Mesenchymal stem cell (in vitro differentiated cells and primary cell): ENCODE measurements around the gene DNAJC5.

Experiments used
- DNase-seq: peaks from one replicate; pipeline ENCODE4 v3.0.0-alpha.2; 2013
- H2AFZ ChIP-seq: one replicate; pipeline ENCODE4 v1.6.1; 2013; ENCODE audit warnings: low read depth, mild to moderate bottlenecking, control low read depth, inconsistent platforms, low read length, moderate library complexity
- H2AK5ac ChIP-seq: 2 replicates; pipeline ENCODE4 v1.6.1; 2013; ENCODE audit warnings: low read length, moderate library complexity, mild to moderate bottlenecking, inconsistent platforms; ENCODE audit not compliant: severe bottlenecking
- H2BK120ac ChIP-seq: one replicate; pipeline ENCODE4 v1.6.1; 2013; ENCODE audit warnings: low read depth, mild to moderate bottlenecking, inconsistent platforms, low read length, moderate library complexity
- H2BK12ac ChIP-seq, 2 experiments: one replicate each; pipeline ENCODE4 v1.6.1; 2013; ENCODE audit warnings: inconsistent platforms in 2 of 2, low read length in 2 of 2, mild to moderate bottlenecking in 2 of 2, moderate library complexity in 2 of 2, control low read depth in 1 of 2
- H2BK15ac ChIP-seq: one replicate; pipeline ENCODE4 v1.6.1; 2013; ENCODE audit warnings: mild to moderate bottlenecking, low read depth, inconsistent platforms; ENCODE audit not compliant: poor library complexity, severe bottlenecking
- H2BK5ac ChIP-seq: 2 replicates; pipeline ENCODE4 v1.6.1; 2013; ENCODE audit warnings: low read depth, mild to moderate bottlenecking, low read length, control low read depth, inconsistent platforms; ENCODE audit not compliant: poor library complexity, severe bottlenecking
- H3K14ac ChIP-seq, 2 experiments: one replicate each; pipeline ENCODE4 v1.6.1; 2013; ENCODE audit warnings: inconsistent platforms in 2 of 2, low read length in 2 of 2, control low read depth in 1 of 2, mild to moderate bottlenecking in 1 of 2, moderate library complexity in 1 of 2
- H3K18ac ChIP-seq, 2 experiments: one replicate each; pipeline ENCODE4 v1.6.1; 2013; ENCODE audit warnings: inconsistent platforms in 2 of 2, low read length in 2 of 2, control low read depth in 1 of 2, low read depth in 1 of 2, mild to moderate bottlenecking in 1 of 2
- H3K23ac ChIP-seq, 2 experiments: one replicate each; pipeline ENCODE4 v1.6.1; 2013; ENCODE audit warnings: inconsistent platforms in 2 of 2, low read length in 2 of 2, mild to moderate bottlenecking in 2 of 2, moderate library complexity in 2 of 2, control low read depth in 1 of 2
- H3K27ac ChIP-seq: 2 replicates; pipeline ENCODE4 v1.5.1; 2013; ENCODE audit warnings: mild to moderate bottlenecking, moderate library complexity, low read length, control low read depth, inconsistent platforms; ENCODE audit not compliant: poor library complexity, severe bottlenecking
- H3K27me3 ChIP-seq, 2 experiments: 2 replicates each; pipeline versions ENCODE4 v1.6.1 to v1.7.0; 2013; ENCODE audit warnings: low read length in 2 of 2, mild to moderate bottlenecking in 2 of 2, moderate library complexity in 2 of 2, control low read depth in 1 of 2, inconsistent platforms in 1 of 2; ENCODE audit not compliant: control insufficient read depth in 1 of 2, insufficient read depth in 1 of 2
- H3K36me3 ChIP-seq, 2 experiments: 2 replicates each; pipeline versions ENCODE4 v1.6.1 to v1.7.0; 2013; ENCODE audit warnings: low read length in 2 of 2, control low read depth in 1 of 2, inconsistent platforms in 1 of 2, low read depth in 1 of 2, mild to moderate bottlenecking in 1 of 2; ENCODE audit not compliant: insufficient read depth in 2 of 2, control insufficient read depth in 1 of 2
- H3K4ac ChIP-seq, 2 experiments: one replicate each; pipeline ENCODE4 v1.6.1; 2013; ENCODE audit warnings: inconsistent platforms in 2 of 2, low read length in 2 of 2, mild to moderate bottlenecking in 2 of 2, moderate library complexity in 2 of 2, control low read depth in 1 of 2, low read depth in 1 of 2
- H3K4me1 ChIP-seq: 2 replicates; pipeline ENCODE4 v1.6.1; 2013; ENCODE audit warnings: low read depth, low read length, control low read depth; ENCODE audit not compliant: control insufficient read depth, insufficient read depth
- H3K4me2 ChIP-seq: 2 replicates; pipeline ENCODE4 v1.6.1; 2013; ENCODE audit warnings: low read length, mild to moderate bottlenecking, inconsistent platforms; ENCODE audit not compliant: poor library complexity, severe bottlenecking
- H3K4me3 ChIP-seq, 2 experiments: 2 replicates each; pipeline versions ENCODE4 v1.5.1 to v1.7.0; 2013; ENCODE audit warnings: low read length in 2 of 2, mild to moderate bottlenecking in 2 of 2, control low read depth in 1 of 2, low read depth in 1 of 2; ENCODE audit not compliant: insufficient read depth in 1 of 2
- H3K79me1 ChIP-seq: replicated peaks from 2 replicates; pipeline ENCODE4 v1.6.1; 2013; ENCODE audit warnings: mild to moderate bottlenecking, control low read depth, low read length, inconsistent platforms; ENCODE audit not compliant: poor library complexity, severe bottlenecking
- H3K9ac ChIP-seq: 2 replicates; pipeline ENCODE4 v1.7.0; 2013; ENCODE audit warnings: mild to moderate bottlenecking, low read length, moderate library complexity
- H3K9me3 ChIP-seq: 2 replicates; pipeline ENCODE4 v1.7.0; 2013; ENCODE audit warnings: mild to moderate bottlenecking, low read length; ENCODE audit not compliant: control insufficient read depth
- H4K8ac ChIP-seq: one replicate; pipeline ENCODE4 v1.6.1; 2013; ENCODE audit warnings: inconsistent platforms, mild to moderate bottlenecking, low read length, moderate library complexity
- H4K91ac ChIP-seq: one replicate; pipeline ENCODE4 v1.6.1; 2013; ENCODE audit warnings: mild to moderate bottlenecking, low read length, inconsistent platforms
- WGBS: methylation state at CpG from one replicate; pipeline ENCODE4 v1.1.7; 2013; ENCODE audit warnings: mixed read lengths; 5-methylcytosine and 5-hydroxymethylcytosine counted together

Gene DNAJC5

GRCh38 chr20:63979229-63979556, 84.3 kb downstream of the DNAJC5 start:
- Histone ChIP-seq H3K4me3 (peak overlapping the region; percentile 63 to 73), H3K9ac (no peak overlapping the region), H3K4me2 (peak overlapping the region; percentile 95), H2BK12ac (no peak overlapping the region), H3K18ac (peak overlapping the region; percentile 57 to 69), H2AK5ac (no peak overlapping the region), H2BK5ac (no peak overlapping the region), H3K23ac (peak overlapping the region in 1 of 2 experiments; percentile 77), H2AFZ (no peak overlapping the region), H3K36me3 (peaks cover 13 to 20% of the 10 kb centered on the region in 2 experiments), H4K8ac (peak overlapping the region; percentile 58), H3K27me3 (no peaks in the 10 kb centered on the region), H2BK15ac (peak overlapping the region; percentile 85), H3K27ac (no peak overlapping the region), H3K4me1 (peaks cover 54% of the 10 kb centered on the region), H3K79me1 (peaks cover 12% of the 10 kb centered on the region), H3K9me3 (no peaks in the 10 kb centered on the region), H3K14ac (peak overlapping the region in 1 of 2 experiments; percentile 2), H3K4ac (peak overlapping the region; percentile 28 to 57), H2BK120ac (peak overlapping the region; percentile 29), H4K91ac (peak overlapping the region; percentile 41)
- no peak for DNase-seq
- WGBS: 0% methylated on average over 30 of the region's 47 CpGs

GRCh38 chr20:63979557-63980316, 84.8 kb downstream of the DNAJC5 start, which contains the start of gene SAMD10:
TSS of gene SAMD10 (minus strand) at chr20:63979642. CDS start at chr20:63979467, 175 bp downstream.
- H3K27me3 ChIP-seq: no peaks in the 10 kb centered on the region
- WGBS: 10% methylated on average over 35 of the region's 52 CpGs
- peak within 1 kb of the TSS; percentile 78 for H2AFZ ChIP-seq
- H3K79me1 ChIP-seq: peaks cover 17% of the 10 kb centered on the region
- H3K36me3 ChIP-seq: peaks cover 18 to 23% of the 10 kb centered on the region in 2 experiments
- peak within 1 kb of the TSS; percentile 96 for H4K8ac ChIP-seq
- no peak within 1 kb of the TSS for H2AK5ac ChIP-seq
- H3K9ac ChIP-seq: peak within 1 kb of the TSS; percentile 92
- H3K4me3 ChIP-seq: peak within 1 kb of the TSS; percentile 63 to 98
- H3K4me1 ChIP-seq: peaks cover 54% of the 10 kb centered on the region
- H2BK15ac ChIP-seq: peak within 1 kb of the TSS; percentile 85
- no peaks in the 10 kb centered on the region for H3K9me3 ChIP-seq
- H2BK5ac ChIP-seq: no peak within 1 kb of the TSS
- H3K14ac ChIP-seq: peak within 1 kb of the TSS; percentile 2 to 31
- peak within 1 kb of the TSS; percentile 96 for H4K91ac ChIP-seq
- DNase-seq: peak; percentile 70
- peak within 1 kb of the TSS; percentile 36 for H3K27ac ChIP-seq
- peak within 1 kb of the TSS in 1 of 2 experiments; percentile 77 for H3K23ac ChIP-seq
- peak within 1 kb of the TSS; percentile 62 for H2BK120ac ChIP-seq
- peak within 1 kb of the TSS; percentile 28 to 86 for H3K4ac ChIP-seq
- H2BK12ac ChIP-seq: peak within 1 kb of the TSS in 1 of 2 experiments; percentile 94
- peak within 1 kb of the TSS; percentile 95 for H3K4me2 ChIP-seq
- peak within 1 kb of the TSS; percentile 57 to 71 for H3K18ac ChIP-seq

- Histone ChIP-seq H3K14ac (peak overlapping the region in 1 of 2 experiments; percentile 76), H4K91ac (peak overlapping the region; percentile 96), H2AK5ac (no peak overlapping the region), H3K36me3 (peaks cover 23 to 24% of the 10 kb centered on the region in 2 experiments), H3K79me1 (peaks cover 19% of the 10 kb centered on the region), H3K4ac (peak overlapping the region; percentile 21 to 86), H3K27ac (peak overlapping the region; percentile 36), H3K27me3 (no peaks in the 10 kb centered on the region), H3K4me1 (peaks cover 47% of the 10 kb centered on the region), H2BK5ac (no peak overlapping the region), H2AFZ (peak overlapping the region; percentile 78), H3K9ac (peak overlapping the region; percentile 92), H2BK120ac (peak overlapping the region; percentile 62), H3K4me2 (peak overlapping the region; percentile 95), H2BK15ac (no peak overlapping the region), H3K9me3 (no peaks in the 10 kb centered on the region), H3K18ac (peak overlapping the region; percentile 41 to 71), H3K23ac (no peak overlapping the region), H2BK12ac (peak overlapping the region in 1 of 2 experiments; percentile 94), H3K4me3 (peak overlapping the region; percentile 77 to 98), H4K8ac (peak overlapping the region; percentile 96)
- WGBS: 92% methylated on average over 12 of the region's 15 CpGs
- DNase-seq: no peak
Observed at GRCh38 chr20:63980317-63980805, 85.4 kb downstream of the DNAJC5 start.
